HG03159 (cell line): ENCODE data around the gene INAVA.
A peak's percentile ranks its signal among the peaks of the same experiment; 100 is the strongest.

ENCODE experiments used
- ATAC-seq: cut with Tn5 transposase; IDR thresholded peaks from one replicate; pipeline ENCODE4 v1.9.1; 2021; ENCODE audit warnings: mild to moderate bottlenecking, moderate library complexity; ENCODE audit not compliant: unreplicated experiment

Gene INAVA

DNA sequence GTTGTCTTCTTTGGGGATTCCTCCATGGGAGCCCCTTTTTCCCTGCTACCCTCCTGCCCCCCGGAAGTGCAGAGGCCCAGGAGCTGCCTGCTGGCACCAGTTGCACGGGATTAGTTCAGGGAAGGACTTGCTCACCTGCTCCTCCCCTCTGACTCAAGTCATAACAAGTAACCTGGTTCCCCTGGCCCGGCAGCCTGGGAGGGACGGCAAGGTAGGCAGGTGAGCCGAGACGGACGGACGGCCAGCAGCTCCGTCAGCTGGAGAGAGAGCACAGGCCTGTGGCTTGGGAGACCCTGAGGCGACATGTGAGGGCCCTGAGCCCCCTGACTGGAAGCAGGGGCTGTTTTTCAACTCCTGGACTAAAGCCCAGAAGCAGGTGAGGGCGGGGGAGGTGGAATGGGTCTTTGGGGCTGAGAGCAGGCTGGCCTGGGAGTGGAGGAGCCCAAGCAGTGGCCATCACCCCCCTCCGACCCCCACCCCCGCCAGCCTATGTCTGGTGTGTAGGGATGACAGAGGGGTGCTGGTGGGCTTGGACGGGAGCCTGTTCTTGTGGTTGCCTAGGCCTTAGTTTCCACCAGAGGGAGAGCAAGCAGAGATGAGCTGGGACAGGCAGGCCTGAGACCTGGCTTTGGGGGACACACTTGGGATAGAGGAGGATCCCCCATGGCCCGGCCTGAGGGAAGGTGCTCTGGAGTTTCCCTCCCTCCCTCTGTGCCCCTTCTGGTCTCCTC, at the start of gene INAVA:
TSS of gene INAVA (plus strand) at position 189 of the 731 bp plus-strand sequence. CDS start 3,501 bp downstream, outside the sequence.
- no peak for ATAC-seq

GRCh38 chr1:200845360-200845759, 49.3 kb upstream of the INAVA start:
- ATAC-seq: no peak

GRCh38 chr1:200846398-200846797, 48.3 kb upstream of the INAVA start:
- no peak for ATAC-seq

DNA sequence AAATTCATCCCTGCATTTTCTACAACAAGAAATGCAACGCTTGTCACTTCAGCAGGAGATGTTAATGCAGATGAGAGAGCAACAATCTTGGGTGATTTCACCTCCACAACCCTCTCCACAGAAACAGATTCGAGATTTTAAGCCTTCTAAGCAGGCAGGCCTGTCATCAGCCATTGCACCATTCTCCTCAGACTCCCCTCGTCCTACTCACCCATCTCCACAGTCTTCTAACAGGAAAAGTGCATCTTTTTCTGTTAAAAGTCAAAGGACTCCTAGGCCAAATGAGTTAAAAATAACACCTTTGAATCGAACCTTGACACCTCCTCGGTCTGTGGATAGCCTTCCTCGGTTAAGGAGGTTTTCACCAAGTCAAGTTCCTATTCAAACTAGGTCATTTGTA, 45.3 kb upstream of the INAVA start:
- no peak for ATAC-seq

DNA sequence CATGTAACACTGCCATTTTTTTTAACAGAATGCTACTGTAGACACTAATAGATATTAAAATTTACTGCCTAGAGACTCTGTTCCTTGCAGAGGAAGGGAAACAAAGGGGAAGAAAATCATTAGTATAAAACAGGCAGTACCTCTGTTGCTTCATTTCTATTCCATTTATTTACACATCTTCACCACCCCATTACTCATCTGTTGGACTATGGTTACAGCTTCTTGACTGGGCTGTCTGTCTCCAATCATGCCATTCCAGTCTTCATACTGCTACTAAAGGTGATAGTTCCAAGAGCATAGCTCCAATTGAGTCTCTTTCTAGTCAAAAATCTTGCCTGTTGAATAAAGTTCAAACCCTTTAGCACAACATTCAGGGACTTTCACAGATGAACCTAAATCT, 44.1 kb upstream of the INAVA start:
- ATAC-seq: no peak

GRCh38 chr1:200856716-200857357, 37.9 kb upstream of the INAVA start:
- ATAC-seq: no peak

DNA sequence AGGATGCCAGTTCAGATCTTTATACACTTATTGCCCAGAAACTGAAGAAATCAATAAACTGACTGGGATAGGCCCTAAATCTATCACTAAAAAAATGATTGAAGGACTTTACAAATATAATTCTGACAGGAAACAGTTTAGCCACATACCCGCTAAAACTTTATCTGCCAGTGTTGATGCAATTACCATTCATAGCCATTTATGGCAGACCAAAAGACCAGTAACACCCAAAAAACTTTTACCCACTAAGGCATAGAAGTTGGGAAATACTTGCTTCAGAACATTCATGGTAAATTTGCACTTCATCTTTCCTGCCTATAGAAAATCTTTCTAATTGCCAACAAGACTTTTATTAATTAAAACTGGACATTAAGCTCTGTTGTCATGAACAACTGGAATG, 36.9 kb upstream of the INAVA start:
- ATAC-seq: no peak

DNA sequence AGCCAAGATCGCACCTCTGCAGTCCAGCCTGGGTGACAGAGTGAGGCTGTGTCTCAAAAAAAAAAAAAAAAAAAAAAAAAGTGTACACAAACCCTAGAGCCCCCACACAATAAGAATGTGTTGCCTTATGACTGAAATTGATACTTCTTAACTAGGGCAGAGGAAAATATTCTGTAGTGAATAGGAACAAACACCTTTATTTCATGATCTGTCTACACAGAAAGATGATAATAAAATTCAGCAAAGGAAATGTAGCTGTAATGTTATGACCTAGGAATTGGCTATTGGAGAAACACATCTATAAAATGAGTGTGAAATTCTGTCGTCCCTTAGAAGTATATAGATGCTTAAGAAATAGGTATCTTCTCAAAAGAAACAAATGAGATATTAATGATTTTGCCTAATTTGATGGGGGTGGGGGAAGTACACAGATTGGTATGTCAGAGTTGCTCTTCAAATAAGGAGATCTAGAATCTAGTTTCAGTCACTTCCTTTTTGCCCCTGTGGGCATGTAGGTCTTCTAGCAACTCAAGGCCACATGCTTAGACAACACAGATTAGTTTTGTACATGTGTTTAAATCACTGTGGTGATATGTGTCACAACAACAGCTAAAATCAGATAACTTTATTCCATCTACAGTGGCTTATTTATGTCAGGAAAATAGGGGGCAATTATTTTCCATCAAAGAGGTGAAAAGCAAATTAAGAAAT, 32.6 kb upstream of the INAVA start:
- no peak for ATAC-seq

DNA sequence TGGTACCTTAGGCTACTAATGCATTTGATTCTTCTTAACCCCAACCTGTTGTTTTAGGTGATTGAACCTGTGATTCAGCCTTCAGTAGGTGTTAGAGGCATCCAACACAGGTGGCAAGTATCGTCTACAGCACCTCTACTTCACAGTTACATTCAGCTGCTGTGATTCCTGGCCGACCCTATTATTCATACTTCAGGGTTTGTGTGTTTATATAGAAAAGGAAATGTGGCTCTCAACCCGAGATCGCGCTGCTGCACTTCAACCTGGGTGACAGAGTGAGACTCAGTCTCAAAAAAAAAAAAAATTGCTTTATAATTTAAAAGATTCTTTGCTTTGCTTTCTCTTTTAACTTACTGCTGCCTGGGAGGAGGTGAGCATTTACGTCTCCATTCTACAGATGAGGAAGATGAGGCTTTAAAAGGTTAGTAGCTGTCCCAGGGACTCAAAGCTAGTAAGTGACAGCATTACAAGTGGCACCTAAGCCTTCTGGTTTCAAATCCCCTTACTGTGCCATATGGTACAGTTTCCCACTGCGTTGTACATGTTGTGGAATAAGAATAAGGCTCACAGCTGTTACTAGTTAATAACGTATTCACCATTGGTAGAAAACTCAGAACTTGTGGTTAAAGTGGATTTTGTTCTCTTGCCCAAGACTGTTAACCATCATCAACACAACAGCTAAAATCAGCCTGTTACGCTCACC, 31.8 kb upstream of the INAVA start:
- no peak for ATAC-seq

GRCh38 chr1:200866116-200866515, 28.6 kb upstream of the INAVA start:
- ATAC-seq: no peak

DNA sequence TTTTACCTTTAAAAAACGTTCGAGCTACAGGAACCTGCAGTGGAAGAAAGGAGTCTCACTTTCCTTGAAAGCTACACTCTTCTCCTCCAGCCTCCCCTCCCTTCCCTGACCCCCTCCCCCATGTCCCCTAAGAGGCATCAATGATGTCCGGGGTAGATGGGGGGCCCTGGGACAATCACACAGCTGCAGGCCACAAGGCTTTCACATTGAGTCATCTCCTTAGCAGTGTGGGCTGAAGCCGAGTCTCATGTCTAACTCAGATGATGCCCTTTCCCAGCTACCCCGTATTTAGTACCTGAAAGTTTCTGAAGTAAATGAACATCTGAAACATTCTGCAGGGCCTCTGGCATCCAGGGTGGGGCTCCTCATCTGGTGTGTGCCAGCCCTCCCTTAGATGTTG, 28.2 kb upstream of the INAVA start:
- ATAC-seq: peak; percentile 84

DNA sequence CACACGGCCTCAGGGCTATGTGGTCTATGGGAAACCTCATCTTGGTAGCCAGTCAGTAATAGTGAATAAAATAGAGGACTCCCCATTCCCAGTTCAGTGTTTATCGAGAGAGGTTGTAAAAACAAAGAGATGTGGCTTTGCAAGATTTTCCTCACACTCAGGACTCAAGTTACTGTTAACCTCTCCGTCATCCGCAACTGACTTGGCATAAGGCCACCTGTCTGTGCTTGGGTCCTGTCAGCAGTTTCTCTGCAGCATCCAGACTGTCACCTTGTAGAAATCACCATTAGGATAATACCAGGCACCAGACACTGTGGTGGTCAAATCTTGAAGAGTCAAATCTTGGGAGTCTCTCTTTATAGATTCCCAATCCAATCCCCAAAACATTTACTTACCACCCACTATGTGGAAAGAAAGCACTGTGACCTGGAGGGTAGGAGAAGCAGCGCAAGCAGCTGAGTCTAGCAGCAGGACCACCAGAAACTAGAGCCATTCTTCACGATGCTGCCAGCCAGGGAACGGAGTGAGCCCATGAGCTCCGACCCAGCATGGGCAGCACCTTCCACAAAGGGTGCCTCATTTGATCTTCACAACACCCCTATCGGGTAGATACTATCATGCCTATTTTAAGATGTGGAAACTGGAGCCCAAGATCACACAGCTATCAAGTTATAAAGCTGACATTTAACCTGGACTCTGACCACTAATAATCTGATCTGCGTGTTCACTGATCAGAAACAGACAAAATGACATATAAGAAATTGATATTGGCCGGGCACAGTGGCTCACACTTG, 27.5 kb upstream of the INAVA start:
- ATAC-seq: peak; percentile 2

DNA sequence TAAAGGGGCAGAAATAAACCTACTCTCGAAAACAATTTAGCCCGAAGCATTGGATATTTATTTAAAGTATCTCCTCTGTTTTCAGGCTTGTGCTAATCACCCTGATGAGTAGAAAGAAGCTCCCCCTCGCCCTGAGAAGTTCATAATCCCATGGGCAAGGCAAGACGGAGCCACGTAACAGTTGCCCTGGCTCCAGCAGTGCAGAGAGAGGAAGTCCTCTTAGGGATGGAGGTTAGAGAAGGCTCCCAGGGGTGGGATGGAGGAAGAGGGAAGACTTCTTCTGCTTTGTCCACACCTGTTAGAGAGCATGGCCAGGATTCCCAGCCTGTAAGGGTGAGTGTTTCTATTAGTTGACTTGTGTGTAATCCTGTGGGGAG, 25.3 kb upstream of the INAVA start:
- ATAC-seq: no peak

DNA sequence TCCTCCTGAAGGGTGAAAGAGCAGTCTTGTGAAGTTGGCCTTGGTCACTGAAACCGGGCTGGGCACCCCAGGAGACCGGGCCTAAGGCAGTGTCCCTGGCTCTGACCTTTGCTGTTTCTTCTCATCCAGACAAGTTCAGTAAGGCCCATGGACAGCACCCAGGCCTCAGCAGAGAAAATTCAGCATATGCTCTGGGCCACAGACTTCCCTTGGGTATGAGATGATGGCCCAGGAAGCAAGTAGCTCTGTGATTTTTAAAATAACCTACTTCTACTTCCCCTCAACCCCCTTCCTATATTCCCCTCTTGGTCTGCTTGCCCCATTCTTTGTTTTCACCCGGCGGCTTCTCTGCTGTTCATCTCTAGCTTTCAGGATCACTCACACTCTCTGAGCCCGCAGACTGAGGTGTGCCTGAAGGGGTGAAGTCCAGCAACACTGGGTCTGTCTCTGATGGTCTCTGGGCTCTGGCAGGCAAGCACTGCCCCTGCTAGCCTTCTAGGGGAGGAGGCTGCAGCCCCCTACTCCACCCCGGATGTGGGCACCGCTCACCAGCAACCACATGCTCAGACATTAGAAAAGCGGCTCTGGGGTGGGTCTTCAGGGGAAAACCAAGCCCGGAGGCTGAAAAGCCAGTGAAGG, 24.8 kb upstream of the INAVA start:
- peak; percentile 41 for ATAC-seq

DNA sequence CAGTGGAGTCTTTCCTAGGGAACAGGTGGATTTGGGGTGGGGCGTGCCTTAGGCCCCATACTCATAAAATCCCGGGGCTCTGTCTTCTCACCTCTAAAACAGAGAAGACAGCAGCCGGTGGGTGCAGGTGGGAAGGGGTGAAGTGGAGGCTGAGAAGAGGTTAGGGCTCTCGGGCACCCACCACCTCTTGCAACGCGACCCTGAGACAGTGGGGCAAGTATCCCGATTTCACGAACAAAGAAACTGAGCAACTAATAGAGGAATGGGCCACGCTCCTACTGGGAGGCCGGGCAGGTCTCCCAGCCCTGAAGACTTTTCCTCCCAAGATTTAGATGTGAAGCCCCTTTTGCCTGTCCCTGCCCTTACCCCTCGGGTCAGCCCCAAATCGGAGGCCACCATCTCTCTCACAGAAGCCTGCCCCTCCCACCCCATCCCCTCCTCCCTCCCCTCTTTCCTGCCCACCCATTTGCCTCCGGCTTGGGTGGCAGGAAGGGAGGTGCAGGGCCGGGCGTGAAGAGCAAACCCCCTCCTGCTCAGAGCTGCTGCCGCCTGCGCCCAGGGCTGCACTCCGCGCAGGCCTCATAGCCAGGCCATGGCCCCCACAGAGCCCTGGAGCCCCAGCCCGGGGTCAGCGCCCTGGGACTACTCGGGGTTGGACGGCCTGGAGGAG, 22.1 kb upstream of the INAVA start, which contains the start of gene GPR25:
TSS of gene GPR25 (plus strand) at position 536 of the 670 bp plus-strand sequence. CDS start at position 593, 57 bp downstream.
- no peak for ATAC-seq

DNA sequence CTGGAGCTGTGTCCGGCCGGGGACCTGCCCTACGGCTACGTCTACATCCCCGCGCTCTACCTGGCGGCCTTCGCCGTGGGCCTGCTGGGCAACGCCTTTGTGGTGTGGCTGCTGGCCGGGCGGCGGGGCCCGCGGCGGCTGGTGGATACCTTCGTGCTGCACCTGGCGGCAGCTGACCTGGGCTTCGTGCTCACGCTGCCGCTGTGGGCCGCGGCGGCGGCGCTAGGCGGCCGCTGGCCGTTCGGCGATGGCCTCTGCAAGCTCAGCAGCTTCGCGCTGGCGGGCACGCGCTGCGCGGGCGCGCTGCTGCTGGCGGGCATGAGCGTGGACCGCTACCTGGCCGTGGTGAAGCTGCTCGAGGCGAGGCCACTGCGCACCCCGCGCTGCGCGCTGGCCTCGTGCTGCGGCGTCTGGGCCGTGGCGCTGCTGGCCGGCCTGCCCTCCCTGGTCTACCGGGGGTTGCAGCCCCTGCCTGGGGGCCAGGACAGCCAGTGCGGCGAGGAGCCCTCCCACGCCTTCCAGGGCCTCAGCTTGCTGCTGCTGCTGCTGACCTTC, 21.5 kb upstream of the INAVA start:
- ATAC-seq: no peak

- no peak for ATAC-seq
Measured at GRCh38 chr1:200873671-200874397, 20.9 kb upstream of the INAVA start.

GRCh38 chr1:200874694-200875093, 20.0 kb upstream of the INAVA start:
- ATAC-seq: no peak
